Measurements from ENCODE around the gene SOS2. TPM values are rescaled to one million over a fixed set of nuclear protein-coding genes. Genes with fewer than 3 reads are reported as not detected.

SOS2 gene
- total and polyA plus RNA-seq, 2 donors (not counting 1 experiment from before 2014, with no cell fraction given) = 16.1 to 23.8 TPM

DNA sequence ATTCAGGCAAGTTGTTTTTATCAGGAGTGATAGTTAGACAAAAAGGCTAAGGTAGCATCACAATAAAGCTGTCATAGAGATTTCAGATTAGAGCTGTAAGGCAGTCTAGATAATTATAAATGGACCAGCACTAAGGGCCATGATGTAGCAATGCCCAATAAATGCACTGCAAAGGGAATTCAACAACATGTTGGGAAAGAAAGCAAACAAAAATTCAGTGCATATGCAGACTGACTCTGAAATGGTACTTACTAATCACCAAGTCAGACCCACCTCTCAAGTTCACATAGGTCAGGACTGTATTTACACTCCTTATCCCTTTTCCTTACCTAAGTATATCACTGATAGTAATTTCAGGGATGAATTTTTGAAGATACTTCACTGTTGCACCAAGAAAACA is 33.7 kb upstream of the SOS2 start:
- Histone ChIP-seq H3K4me3 (replicated peaks in 1 of 4; ENCODE audit: control extremely low read depth in 1 of 4, insufficient read depth in 1 of 4, low read depth in 3 of 4, low read length in 4 of 4) (no peak overlapping the region), H3K27ac (ENCODE audit: insufficient read depth, low read length) (no peak overlapping the region), H3K9ac (ENCODE audit: insufficient read depth, low read length) (no peak overlapping the region), H3K4me2 (ENCODE audit: extremely low read depth, insufficient read depth, low read length) (no peak overlapping the region), H3K9me3 (ENCODE audit: control insufficient read depth, insufficient read depth, low read depth, low read length) (no peaks in the 10 kb centered on the region), H4K20me1 (ENCODE audit: control insufficient read depth, extremely low read depth, insufficient read depth, low read length) (no peaks in the 10 kb centered on the region), H2AFZ (ENCODE audit: low read length) (no peak overlapping the region), H3K79me2 (ENCODE audit: control insufficient read depth, insufficient read depth, low read length) (no peaks in the 10 kb centered on the region), H3K4me1 (ENCODE audit: control insufficient read depth, extremely low read depth, insufficient read depth, low read length) (no peaks in the 10 kb centered on the region), H3K27me3 (ENCODE audit: control insufficient read depth, insufficient read depth, low read length) (no peaks in the 10 kb centered on the region), H3K36me3 (ENCODE audit: control insufficient read depth, insufficient read depth, low read length) (no peaks in the 10 kb centered on the region)
- DNase-seq (ENCODE audit: low read depth in 2 of 2) = no peak
- TF ChIP-seq CTCF (conservative IDR thresholded peaks at IDR 0.05 in 1 of 2, IDR thresholded peaks at IDR 0.05 in 1 of 2; ENCODE audit: low read depth in 1 of 2, low read length in 2 of 2) (no peak), EZH2 (IDR thresholded peaks at IDR 0.05; ENCODE audit: low read length, missing control alignments) (no peak)

- Histone ChIP-seq H2AFZ (ENCODE audit: low read length) (no peak overlapping the region), H3K4me3 (replicated peaks in 1 of 4; ENCODE audit: control extremely low read depth in 1 of 4, insufficient read depth in 1 of 4, low read depth in 3 of 4, low read length in 4 of 4) (no peak overlapping the region), H3K27me3 (ENCODE audit: control insufficient read depth, insufficient read depth, low read length) (no peaks in the 10 kb centered on the region), H3K4me1 (ENCODE audit: control insufficient read depth, extremely low read depth, insufficient read depth, low read length) (no peaks in the 10 kb centered on the region), H3K9ac (ENCODE audit: insufficient read depth, low read length) (no peak overlapping the region), H4K20me1 (ENCODE audit: control insufficient read depth, extremely low read depth, insufficient read depth, low read length) (no peaks in the 10 kb centered on the region), H3K79me2 (ENCODE audit: control insufficient read depth, insufficient read depth, low read length) (no peaks in the 10 kb centered on the region), H3K4me2 (ENCODE audit: extremely low read depth, insufficient read depth, low read length) (no peak overlapping the region), H3K9me3 (ENCODE audit: control insufficient read depth, insufficient read depth, low read depth, low read length) (no peaks in the 10 kb centered on the region), H3K27ac (ENCODE audit: insufficient read depth, low read length) (no peak overlapping the region), H3K36me3 (ENCODE audit: control insufficient read depth, insufficient read depth, low read length) (no peaks in the 10 kb centered on the region)
- no peak for DNase-seq (ENCODE audit: low read depth in 2 of 2)
- TF ChIP-seq CTCF (conservative IDR thresholded peaks at IDR 0.05 in 1 of 2, IDR thresholded peaks at IDR 0.05 in 1 of 2; ENCODE audit: low read depth in 1 of 2, low read length in 2 of 2) (no peak), EZH2 (IDR thresholded peaks at IDR 0.05; ENCODE audit: low read length, missing control alignments) (no peak)
These were observed 31.9 kb upstream of the SOS2 start for GRCh38 chr14:50263321-50263720.

DNA sequence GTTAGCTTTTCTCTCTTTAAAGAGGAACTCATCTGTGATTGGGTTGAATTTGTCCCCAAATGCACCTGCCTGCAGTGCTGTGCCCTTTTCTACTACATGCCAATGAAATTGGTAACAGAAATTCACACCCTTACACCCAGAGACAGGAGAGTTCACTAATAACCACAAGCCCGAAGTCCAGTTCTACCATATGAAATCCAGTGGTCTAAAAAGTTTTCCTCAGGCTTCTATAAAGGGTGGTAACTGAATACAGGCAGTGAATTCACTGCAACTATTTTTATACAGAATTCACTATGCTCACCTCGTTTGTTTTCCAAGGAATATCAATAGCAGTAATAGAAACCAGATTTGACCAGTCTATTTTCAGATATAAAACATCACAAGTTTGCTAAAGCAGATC is 31.5 kb upstream of the SOS2 start:
- Histone ChIP-seq H3K4me1 (ENCODE audit: control insufficient read depth, extremely low read depth, insufficient read depth, low read length) (no peaks in the 10 kb centered on the region), H3K9ac (ENCODE audit: insufficient read depth, low read length) (no peak overlapping the region), H3K36me3 (ENCODE audit: control insufficient read depth, insufficient read depth, low read length) (no peaks in the 10 kb centered on the region), H3K79me2 (ENCODE audit: control insufficient read depth, insufficient read depth, low read length) (no peaks in the 10 kb centered on the region), H2AFZ (ENCODE audit: low read length) (no peak overlapping the region), H4K20me1 (ENCODE audit: control insufficient read depth, extremely low read depth, insufficient read depth, low read length) (no peaks in the 10 kb centered on the region), H3K4me2 (ENCODE audit: extremely low read depth, insufficient read depth, low read length) (no peak overlapping the region), H3K27me3 (ENCODE audit: control insufficient read depth, insufficient read depth, low read length) (no peaks in the 10 kb centered on the region), H3K4me3 (replicated peaks in 1 of 4; ENCODE audit: control extremely low read depth in 1 of 4, insufficient read depth in 1 of 4, low read depth in 3 of 4, low read length in 4 of 4) (no peak overlapping the region), H3K27ac (ENCODE audit: insufficient read depth, low read length) (no peak overlapping the region), H3K9me3 (ENCODE audit: control insufficient read depth, insufficient read depth, low read depth, low read length) (no peaks in the 10 kb centered on the region)
- DNase-seq (ENCODE audit: low read depth in 2 of 2) = no peak
- TF ChIP-seq EZH2 (IDR thresholded peaks at IDR 0.05; ENCODE audit: low read length, missing control alignments) (no peak), CTCF (conservative IDR thresholded peaks at IDR 0.05 in 1 of 2, IDR thresholded peaks at IDR 0.05 in 1 of 2; ENCODE audit: low read depth in 1 of 2, low read length in 2 of 2) (no peak)
